B cell (primary cell): ENCODE measurements around the gene VAV2.

ENCODE experiments used
- CTCF ChIP-seq: fragments of 200-600 bp; IDR thresholded peaks from one replicate; pipeline ENCODE4 v1.8.0; 2022; ENCODE audit warnings: antibody characterized with exemption, mild to moderate bottlenecking
- EZH2 ChIP-seq: IDR thresholded peaks from 2 replicates; pipeline ENCODE4 v1.6.1; 2012; ENCODE audit warnings: borderline replicate concordance, low read depth, mild to moderate bottlenecking, moderate library complexity, low read length; ENCODE audit not compliant: insufficient read depth, poor library complexity, severe bottlenecking

- TF ChIP-seq EZH2 (no peak), CTCF (no peak)
Measured at GRCh38 chr9:133806623-133807010, 185.5 kb downstream of the VAV2 start.
